Activated CD4-positive, alpha-beta T cell treated with anti-CD3 and anti-CD28 coated beads, Interleukin-2, amount 10 ng/mL, durations not matched to agents 7 days and 5 days (primary cell): ENCODE results near the gene KCNMA1. TPM values are rescaled to one million over a fixed set of nuclear protein-coding genes. Genes with fewer than 3 reads are reported as not detected.

Experiments used
- CTCF ChIA-PET: fragments of 350-600 bp; sonication (Branson Sonifier 250); formaldehyde crosslinking; loops from one replicate; lab custom pipeline; 2021; ENCODE audit warnings: antibody characterized with exemption; lab: Charles Lee
- POLR2A ChIA-PET: fragments of 350-600 bp; sonication (Branson Sonifier 250); formaldehyde crosslinking; loops from one replicate; lab custom pipeline; 2021; ENCODE audit warnings: antibody characterized with exemption; lab: Charles Lee
- DNase-seq: peaks from one replicate; pipeline ENCODE4 v3.0.0-alpha.2; 2020
- H3K27ac Mint-ChIP-seq: one replicate; pipeline ENCODE4 v1.8.0; 2021; ENCODE audit warnings: mild to moderate bottlenecking, moderate library complexity, mixed read lengths
- H3K27me3 Mint-ChIP-seq: one replicate; pipeline ENCODE4 v1.8.0; 2021; ENCODE audit warnings: mixed read lengths
- H3K36me3 Mint-ChIP-seq: one replicate; pipeline ENCODE4 v1.8.0; 2021; ENCODE audit warnings: low read depth, mixed read lengths
- H3K4me1 Mint-ChIP-seq: one replicate; pipeline ENCODE4 v1.8.0; 2021; ENCODE audit warnings: mixed read lengths
- H3K4me3 Mint-ChIP-seq: one replicate; pipeline ENCODE4 v1.8.0; 2021; ENCODE audit warnings: mild to moderate bottlenecking, moderate library complexity, mixed read lengths
- H3K9me3 Mint-ChIP-seq: one replicate; pipeline ENCODE4 v1.8.0; 2021; ENCODE audit warnings: mixed read lengths
- total RNA-seq, 2 experiments: library from RNA; stranded (reverse); gene quantifications; one replicate each; pipeline ENCODE4 v1.2.3, GENCODE V29; 2021

KCNMA1 gene
- total RNA-seq, 2 experiments from 2014 or later, result not detected

DNA sequence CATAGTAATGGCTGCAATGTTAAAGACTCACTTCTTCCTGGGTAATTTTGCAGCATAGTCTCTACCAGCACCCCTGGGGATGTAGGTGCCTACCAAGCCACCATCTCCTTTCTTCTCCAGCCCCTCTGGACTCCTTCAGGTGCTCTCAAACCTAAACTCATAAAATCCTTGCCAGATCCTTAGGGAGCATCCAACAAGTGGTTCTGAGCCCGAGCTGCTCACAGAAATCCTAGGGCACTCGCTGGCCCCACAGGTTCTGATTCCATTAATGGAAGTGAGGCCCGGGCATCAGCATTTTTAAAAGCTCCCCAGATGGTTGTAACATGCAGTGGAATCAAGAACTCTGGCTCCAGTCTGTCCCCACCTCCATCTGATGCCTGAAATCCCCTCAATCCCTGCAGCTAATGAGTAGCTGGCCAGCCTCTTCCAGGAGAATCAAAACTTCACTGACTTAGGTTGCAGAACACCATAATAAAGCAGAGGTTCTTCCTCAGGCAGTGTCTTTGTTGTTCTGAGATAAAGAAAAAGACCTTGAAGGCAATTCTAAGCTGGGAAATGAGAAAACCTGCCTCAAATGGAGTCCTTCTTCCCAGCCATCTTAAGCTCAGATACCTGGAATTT lies 336.8 kb downstream of the KCNMA1 start:
- peaks cover 11% of the 10 kb centered on the region for H3K9me3 Mint-ChIP-seq
- H3K4me1 Mint-ChIP-seq, result no peaks in the 10 kb centered on the region
- peaks cover 2% of the 10 kb centered on the region for H3K27me3 Mint-ChIP-seq
- DNase-seq, result no peak
- POLR2A ChIA-PET, result no interaction called here
- H3K27ac Mint-ChIP-seq, result no peak overlapping the region
- CTCF ChIA-PET, result no interaction called here
- H3K36me3 Mint-ChIP-seq, result no peaks in the 10 kb centered on the region
- H3K4me3 Mint-ChIP-seq, result no peak overlapping the region

DNA sequence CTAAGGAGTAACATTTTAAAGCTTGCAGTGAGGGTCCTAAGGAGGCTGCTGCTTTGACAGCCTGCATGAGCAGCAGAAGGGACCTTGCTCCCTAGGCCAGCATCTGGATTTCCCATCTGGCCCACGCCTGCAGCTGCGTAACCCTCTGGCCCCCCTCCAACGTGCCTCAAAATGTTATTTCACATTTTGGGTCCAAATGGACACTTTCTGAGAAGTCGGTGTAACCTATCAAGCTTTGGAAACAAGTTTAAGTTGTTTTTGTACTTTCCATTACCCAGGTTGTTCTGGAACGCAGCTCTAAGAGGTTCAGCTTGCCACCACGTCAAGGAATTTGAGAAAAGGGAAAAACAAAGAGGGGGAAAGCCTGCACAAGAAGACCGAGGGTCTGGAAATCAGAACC lies 338.3 kb downstream of the KCNMA1 start:
- Mint-ChIP-seq H3K9me3 (peaks cover 11% of the 10 kb centered on the region), H3K4me1 (no peaks in the 10 kb centered on the region), H3K27me3 (peaks cover 2% of the 10 kb centered on the region), H3K27ac (no peak overlapping the region), H3K4me3 (no peak overlapping the region), H3K36me3 (no peaks in the 10 kb centered on the region)
- POLR2A ChIA-PET, result no interaction called here
- CTCF ChIA-PET, result no interaction called here
- DNase-seq, result no peak

DNA sequence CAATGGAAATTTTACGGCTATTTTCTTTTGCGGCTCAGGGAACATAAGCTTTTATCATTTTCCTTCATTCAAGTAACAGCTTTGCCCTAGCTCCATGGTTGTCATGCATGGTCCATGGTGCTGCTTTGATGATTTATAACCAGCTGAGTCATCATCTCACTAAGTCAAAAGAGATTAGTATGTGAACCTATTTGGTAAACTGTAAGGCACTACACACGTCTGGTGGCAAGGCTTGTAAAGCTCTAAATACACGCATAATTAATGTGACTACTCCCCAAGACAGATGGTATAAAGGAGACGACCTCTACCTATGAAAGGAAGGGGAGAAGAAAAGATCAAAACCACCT lies 340.2 kb downstream of the KCNMA1 start:
- Mint-ChIP-seq H3K4me1 (no peaks in the 10 kb centered on the region), H3K36me3 (no peaks in the 10 kb centered on the region), H3K27ac (no peak overlapping the region), H3K9me3 (peaks cover 2% of the 10 kb centered on the region), H3K27me3 (peaks cover 6% of the 10 kb centered on the region), H3K4me3 (no peak overlapping the region)
- ChIA-PET CTCF (no interaction called here), POLR2A (no interaction called here)
- no peak for DNase-seq

DNA sequence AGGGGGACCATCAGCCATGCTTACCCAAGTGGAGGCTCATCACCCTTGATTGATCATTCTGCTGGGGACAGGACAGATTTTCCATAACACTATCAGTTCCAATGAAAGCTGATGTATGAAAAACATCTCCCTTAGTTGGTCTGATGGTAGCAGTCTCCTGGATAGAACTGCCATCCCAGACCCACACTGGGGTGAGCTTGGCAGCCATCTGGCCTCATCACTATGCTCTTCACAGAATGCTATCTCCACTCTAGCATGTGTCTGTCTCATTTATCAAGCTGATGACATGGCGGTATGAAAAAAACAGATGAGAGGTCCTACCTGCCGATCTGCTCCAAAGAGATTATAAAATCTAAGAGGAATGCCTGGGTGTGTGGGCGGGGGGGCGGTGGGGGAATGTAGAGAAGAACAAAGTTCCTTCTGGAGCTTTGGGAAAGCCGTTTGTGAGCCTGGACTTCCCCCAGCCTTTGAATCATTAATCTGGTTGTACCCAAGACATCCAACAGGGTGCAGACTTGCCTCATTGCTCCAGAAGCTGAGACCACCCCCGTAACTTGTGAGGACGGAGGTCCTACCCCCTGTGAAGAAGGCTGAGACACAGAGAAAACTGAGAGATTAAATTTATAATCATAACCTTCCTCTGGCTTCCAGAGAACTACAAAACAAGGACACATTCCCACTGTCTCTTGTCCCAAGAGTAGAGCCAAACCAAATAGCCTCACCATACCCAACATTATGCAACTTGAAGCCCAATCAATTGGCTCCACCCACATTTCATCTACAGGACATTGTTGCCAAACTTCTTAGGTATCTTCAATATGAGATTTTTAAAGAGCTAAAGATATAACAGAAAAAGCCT lies 340.8 kb downstream of the KCNMA1 start:
- H3K27ac Mint-ChIP-seq, result no peak overlapping the region
- H3K4me1 Mint-ChIP-seq, result no peaks in the 10 kb centered on the region
- H3K36me3 Mint-ChIP-seq, result no peaks in the 10 kb centered on the region
- CTCF ChIA-PET, result no interaction called here
- DNase-seq, result no peak
- POLR2A ChIA-PET, result no interaction called here
- H3K27me3 Mint-ChIP-seq, result peaks cover 6% of the 10 kb centered on the region
- no peaks in the 10 kb centered on the region for H3K9me3 Mint-ChIP-seq
- H3K4me3 Mint-ChIP-seq, result no peak overlapping the region

DNA sequence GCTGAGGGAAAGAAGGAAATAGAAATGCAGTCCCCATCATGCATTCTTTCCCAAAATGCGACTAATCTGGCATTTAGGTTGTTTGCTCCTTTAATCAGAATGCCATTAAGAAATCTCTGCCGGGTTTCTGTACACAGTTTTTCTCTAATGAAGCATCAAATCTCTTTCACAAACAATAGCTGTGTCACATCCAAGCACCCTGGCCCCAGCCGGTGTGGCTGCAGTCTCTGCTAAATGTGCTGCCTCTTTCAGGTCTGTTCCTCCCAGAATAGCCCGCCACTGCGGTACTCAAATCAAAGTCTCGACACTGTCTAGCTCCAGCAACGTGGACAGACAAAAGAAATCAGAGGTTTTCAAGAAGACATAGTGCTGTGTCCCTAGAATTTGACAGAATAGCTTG lies 343.8 kb downstream of the KCNMA1 start:
- ChIA-PET POLR2A (no interaction called here), CTCF (no interaction called here)
- no peak for DNase-seq
- H3K9me3 Mint-ChIP-seq, result no peaks in the 10 kb centered on the region
- no peak overlapping the region for H3K27ac Mint-ChIP-seq
- no peaks in the 10 kb centered on the region for H3K36me3 Mint-ChIP-seq
- H3K4me3 Mint-ChIP-seq, result no peak overlapping the region
- H3K27me3 Mint-ChIP-seq, result peaks cover 20% of the 10 kb centered on the region
- H3K4me1 Mint-ChIP-seq, result no peaks in the 10 kb centered on the region

DNA sequence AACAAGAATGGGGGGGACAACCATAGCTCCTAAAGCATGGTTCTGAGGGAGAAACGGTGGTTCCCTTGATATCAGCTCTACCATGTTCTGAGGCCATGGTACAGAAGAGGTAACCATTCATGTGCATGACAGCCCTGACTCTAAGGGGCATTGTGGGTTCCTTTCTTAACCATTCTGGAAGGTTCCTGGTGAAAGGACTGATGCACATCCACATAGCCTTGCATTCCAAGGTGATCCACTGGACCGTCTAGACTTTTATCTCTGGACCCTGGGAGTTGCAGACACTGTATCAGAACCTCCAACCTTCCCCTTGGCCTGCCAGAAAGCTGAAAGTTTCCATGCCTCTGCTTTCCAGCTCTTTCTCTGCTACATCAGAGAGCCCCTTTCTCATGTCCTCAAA lies 344.3 kb downstream of the KCNMA1 start:
- no peaks in the 10 kb centered on the region for H3K4me1 Mint-ChIP-seq
- POLR2A ChIA-PET, result no interaction called here
- H3K27me3 Mint-ChIP-seq, result peaks cover 20% of the 10 kb centered on the region
- DNase-seq, result no peak
- H3K9me3 Mint-ChIP-seq, result no peaks in the 10 kb centered on the region
- H3K4me3 Mint-ChIP-seq, result no peak overlapping the region
- H3K27ac Mint-ChIP-seq, result no peak overlapping the region
- CTCF ChIA-PET, result no interaction called here
- no peaks in the 10 kb centered on the region for H3K36me3 Mint-ChIP-seq

DNA sequence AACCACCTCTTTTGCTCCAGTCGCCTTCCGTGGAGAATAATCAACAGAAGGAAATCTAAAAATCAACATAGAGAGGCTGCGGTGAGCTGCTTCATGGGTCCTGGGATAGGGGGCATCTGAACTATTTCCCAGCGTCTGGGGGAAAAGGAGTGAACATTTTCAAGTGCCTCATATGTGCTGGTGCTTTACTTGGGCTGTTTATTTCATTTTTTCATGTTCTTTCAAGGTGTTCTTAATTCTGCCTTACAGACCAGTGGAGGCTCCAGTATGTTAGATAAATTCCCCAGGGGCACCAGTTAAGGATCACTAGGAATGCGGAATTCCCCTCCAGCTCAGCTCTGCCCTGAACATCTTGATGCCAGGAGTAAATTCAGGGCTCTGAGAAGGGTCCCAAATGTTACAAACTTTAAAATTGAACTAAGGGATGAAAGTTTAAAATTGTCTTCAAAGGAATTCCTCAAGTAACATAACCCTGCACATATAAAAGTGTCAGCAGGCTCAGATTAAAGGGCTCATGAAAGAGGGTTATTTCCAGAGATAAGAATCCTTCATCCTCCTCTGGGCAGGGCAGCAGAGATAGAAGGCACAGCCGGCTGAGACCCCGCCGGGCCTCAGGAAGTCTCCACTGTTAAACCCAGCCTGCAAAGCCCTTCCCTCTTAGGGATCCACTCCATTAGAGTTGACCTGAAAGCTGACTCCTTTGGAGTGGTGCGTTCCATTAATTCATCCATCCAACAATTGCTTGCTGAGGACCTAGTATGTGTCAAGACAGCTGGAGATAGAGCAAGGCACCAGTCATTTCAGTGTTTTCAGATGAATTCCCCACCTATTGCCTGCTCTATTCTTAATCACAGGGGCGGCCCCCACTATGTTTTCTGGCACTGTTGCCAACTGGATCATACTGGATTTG lies 345.8 kb downstream of the KCNMA1 start:
- H3K36me3 Mint-ChIP-seq, result no peaks in the 10 kb centered on the region
- no peaks in the 10 kb centered on the region for H3K4me1 Mint-ChIP-seq
- H3K27me3 Mint-ChIP-seq, result peaks cover 20% of the 10 kb centered on the region
- no peak overlapping the region for H3K4me3 Mint-ChIP-seq
- DNase-seq, result no peak
- ChIA-PET CTCF (no interaction called here), POLR2A (no interaction called here)
- H3K27ac Mint-ChIP-seq, result no peak overlapping the region
- H3K9me3 Mint-ChIP-seq, result no peaks in the 10 kb centered on the region

DNA sequence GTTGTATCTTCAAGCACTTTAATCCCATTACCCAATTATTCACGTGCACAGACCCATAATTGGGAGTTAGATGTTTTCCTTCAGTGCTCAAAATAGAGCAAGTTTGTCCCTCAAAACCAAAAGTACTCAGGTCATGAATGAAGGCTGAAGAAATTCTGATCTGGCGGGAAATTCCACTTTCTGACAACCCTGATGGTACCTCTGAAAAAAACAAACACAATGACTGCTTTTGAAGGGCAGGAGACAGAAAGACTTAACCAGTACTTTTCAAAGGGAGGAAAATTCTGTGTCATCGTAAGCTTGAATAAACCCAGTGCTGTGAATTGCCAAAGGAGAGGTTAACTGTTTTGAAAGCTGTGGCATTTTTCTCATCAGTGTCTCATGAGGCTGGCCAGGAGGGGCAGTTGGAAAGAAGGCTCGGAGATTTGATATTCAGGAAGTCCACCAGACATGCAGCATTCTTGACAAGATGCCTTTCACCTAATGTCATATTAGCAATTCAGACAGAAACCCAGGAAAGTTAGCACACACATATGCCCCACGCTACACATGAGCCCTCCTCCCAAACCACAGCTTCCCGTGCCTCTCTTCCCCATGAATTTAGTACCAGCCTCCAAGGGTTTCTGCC lies 347.0 kb downstream of the KCNMA1 start:
- H3K27me3 Mint-ChIP-seq, result peaks cover 23% of the 10 kb centered on the region
- POLR2A ChIA-PET, result no interaction called here
- CTCF ChIA-PET, result no interaction called here
- no peaks in the 10 kb centered on the region for H3K36me3 Mint-ChIP-seq
- no peak overlapping the region for H3K4me3 Mint-ChIP-seq
- no peaks in the 10 kb centered on the region for H3K9me3 Mint-ChIP-seq
- no peaks in the 10 kb centered on the region for H3K4me1 Mint-ChIP-seq
- H3K27ac Mint-ChIP-seq, result no peak overlapping the region
- no peak for DNase-seq

DNA sequence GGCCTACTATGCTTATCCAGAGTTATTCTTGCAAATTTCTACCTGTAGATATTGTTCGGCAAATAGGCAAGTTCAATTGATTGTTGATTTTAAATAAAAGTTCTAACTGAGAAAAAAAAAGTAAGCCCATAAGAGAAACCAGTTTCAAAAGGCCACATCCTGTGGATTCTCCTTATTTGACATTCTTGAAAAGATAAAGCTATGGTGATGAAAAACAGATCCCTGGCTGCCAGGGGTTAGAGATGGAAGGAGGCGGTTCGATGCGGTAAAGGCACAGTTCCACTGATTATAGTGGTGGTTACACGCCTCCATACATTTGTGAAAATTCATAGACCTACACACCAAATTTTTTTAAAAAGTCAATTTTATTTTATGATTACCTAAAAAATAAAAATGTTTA lies 347.8 kb downstream of the KCNMA1 start:
- ChIA-PET CTCF (no interaction called here), POLR2A (no interaction called here)

DNA sequence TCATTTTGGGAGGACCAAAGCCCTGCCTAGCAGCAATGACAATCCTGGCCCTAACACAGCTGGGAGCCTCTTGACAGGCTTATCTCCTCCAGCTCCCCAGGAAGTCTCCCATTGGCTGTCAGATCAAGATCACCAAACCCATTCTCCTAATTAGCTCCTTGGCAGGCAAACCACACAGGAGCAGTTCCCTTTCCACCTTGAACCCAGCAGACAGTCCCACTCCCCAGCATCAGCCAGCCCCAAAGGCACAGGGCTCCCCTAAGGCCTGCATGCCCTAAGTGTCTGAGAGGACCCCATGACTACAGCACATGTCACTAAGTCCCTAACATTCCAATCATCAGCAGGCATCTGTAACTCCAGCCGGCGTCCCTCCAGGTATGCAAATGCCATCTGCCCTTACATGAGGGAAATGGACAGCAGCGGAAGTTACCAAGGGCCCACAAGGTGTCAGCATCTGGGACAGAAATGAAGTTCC lies 348.5 kb downstream of the KCNMA1 start:
- Mint-ChIP-seq H3K27me3 (peaks cover 23% of the 10 kb centered on the region), H3K27ac (no peak overlapping the region), H3K36me3 (no peaks in the 10 kb centered on the region), H3K9me3 (no peaks in the 10 kb centered on the region), H3K4me3 (no peak overlapping the region), H3K4me1 (no peaks in the 10 kb centered on the region)
- DNase-seq, result no peak
- CTCF ChIA-PET, result no interaction called here
- POLR2A ChIA-PET, result no interaction called here

More for the DNA sequence above, 347.8 kb downstream of the KCNMA1 start:
- Mint-ChIP-seq H3K27me3 (peaks cover 23% of the 10 kb centered on the region), H3K4me1 (no peaks in the 10 kb centered on the region), H3K9me3 (no peaks in the 10 kb centered on the region), H3K36me3 (no peaks in the 10 kb centered on the region), H3K27ac (no peak overlapping the region), H3K4me3 (no peak overlapping the region)
- DNase-seq, result no peak

DNA sequence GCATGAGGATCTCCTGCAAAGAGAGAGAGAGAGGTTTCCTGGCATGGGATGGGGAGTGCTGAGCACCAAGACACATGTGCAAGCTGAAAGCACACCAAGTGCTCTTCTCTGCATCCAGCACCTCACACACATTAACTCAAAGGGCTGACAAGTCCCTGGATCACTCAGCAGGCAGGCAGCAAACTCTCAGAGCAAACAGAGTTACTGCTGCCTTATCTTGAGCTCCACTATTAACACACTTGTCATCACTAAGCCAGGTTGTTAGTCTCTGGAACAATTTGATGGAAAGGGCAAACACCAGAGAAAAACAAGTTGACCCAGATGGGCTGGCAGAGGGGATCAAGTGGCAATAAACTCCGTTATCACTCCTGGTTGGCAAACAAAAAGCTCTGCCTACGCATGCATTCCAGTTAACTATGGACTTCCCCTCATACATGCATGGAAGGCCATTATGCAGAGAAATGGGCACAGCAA lies 349.9 kb downstream of the KCNMA1 start:
- Mint-ChIP-seq H3K9me3 (no peaks in the 10 kb centered on the region), H3K27ac (no peak overlapping the region), H3K27me3 (peaks cover 27% of the 10 kb centered on the region), H3K4me1 (no peaks in the 10 kb centered on the region), H3K4me3 (no peak overlapping the region), H3K36me3 (no peaks in the 10 kb centered on the region)
- DNase-seq, result no peak
- ChIA-PET POLR2A (no interaction called here), CTCF (no interaction called here)

DNA sequence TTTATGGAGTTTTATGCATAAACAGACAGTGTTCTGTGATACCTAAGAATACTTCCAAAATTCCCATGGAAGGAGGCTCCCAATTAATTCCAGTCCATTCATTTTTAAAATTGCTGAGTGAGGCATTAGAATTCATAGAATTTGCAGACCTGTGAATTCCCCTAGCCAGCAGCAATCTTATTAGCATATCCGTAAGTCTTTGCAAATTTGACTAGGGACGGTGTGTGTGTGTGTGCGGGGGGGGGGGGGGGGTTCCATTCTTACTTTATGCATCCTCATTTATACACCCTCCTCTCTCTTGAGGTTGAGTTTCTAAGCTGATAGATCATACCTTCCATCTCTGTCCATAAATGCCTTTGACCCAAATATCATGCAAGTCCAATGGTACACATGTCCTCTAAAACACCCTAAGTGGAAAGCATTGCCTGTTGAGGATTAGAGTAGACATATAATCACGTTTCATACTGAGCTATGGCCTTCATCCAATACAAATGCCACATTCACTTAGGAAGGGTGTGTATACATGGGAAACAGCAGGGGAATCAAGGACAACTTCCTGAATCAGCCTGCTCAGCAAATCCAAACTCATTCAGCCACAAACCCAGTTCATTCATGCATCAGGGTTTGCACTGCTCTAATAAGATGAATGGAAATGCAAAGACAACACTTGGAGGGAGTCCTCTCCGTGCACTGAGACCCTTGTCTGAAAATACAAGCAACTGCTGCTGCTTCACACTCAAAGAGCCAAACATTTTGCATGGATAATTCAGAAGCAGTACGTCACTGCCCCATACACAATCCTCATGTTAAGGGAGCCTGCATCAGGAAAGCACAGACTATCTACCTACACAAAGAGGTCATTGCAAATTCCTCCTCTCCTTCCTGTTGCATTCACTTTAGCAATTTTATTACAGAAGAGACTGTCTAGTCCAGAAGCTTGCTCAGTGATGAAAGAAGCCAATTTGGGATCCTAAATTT lies 350.8 kb downstream of the KCNMA1 start:
- H3K27ac Mint-ChIP-seq, result no peak overlapping the region
- peaks cover 1% of the 10 kb centered on the region for H3K4me1 Mint-ChIP-seq
- no peaks in the 10 kb centered on the region for H3K36me3 Mint-ChIP-seq
- no peak overlapping the region for H3K4me3 Mint-ChIP-seq
- ChIA-PET POLR2A (no interaction called here), CTCF (no interaction called here)
- DNase-seq, result no peak
- H3K9me3 Mint-ChIP-seq, result no peaks in the 10 kb centered on the region
- peaks cover 29% of the 10 kb centered on the region for H3K27me3 Mint-ChIP-seq
